ENCODE results near the gene PDE2A.
A peak's percentile ranks its signal among the peaks of the same experiment; 100 is the strongest.

The PDE2A gene

DNA sequence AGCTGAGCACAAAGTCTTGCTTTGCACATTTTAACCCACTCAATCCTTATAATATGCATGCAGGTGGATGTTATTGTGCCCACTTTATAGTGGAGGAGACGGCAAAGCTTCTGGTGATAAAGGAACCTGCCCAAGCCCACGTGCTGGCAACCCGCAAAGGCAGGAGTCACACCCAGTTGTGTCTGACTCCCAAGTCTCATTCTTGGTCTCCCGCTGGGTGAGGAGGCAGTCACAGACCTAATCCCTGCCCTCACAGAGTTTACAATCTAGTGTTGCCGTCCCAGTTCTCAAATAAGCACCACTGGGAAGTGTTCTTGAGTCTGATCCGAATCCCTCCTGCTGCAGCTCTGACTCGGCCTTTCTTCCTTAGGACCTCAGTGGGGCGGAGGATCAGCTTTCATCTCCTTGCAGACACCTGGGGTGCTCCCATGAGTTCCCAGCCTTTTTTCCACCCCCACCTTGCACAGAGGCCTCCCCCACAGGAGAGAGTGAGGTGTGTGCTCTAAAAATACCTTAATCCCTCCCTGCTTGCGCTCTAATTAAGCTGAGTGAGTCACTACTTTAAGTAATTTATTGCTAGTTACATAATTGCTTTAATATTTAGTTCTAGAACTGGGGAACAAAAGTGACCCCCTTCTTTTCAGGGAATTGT is 15.1 kb downstream of the PDE2A start:
- DNase-seq (ENCODE audit: low read depth) = no peak

DNA sequence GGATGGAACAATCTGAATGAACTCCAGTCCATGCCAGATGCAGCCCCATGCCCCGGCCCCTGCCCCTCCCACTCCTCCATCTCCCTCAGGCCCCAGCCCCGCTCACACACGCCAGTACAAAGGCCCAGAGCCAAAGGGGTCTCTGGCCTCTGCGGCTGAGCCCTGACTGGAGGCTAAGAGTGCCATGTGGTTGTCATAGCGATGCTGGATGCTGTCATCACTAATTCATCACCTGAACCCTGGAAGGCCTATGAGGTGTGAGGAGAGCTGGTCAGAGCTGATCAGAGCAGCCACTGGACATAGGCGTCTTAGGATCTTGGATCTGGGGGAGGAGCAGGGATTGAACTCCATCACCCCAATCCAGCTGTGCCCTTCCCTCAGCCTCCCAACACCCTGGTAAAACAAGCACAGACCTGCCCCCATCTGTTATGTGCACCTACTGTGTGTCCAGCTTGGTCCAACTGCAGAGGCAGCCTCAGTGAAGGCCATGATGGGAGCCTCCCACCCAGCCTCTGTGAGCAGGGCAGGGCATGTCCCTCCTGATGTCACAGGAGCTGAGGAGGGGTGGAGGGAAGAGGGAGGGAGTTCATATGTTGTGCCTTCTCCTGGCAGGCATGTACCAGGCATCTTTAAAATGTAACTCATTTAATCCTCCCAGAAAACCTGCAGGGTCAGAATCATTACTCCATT is 16.7 kb downstream of the PDE2A start:
- DNase-seq (ENCODE audit: low read depth) = no peak

DNA sequence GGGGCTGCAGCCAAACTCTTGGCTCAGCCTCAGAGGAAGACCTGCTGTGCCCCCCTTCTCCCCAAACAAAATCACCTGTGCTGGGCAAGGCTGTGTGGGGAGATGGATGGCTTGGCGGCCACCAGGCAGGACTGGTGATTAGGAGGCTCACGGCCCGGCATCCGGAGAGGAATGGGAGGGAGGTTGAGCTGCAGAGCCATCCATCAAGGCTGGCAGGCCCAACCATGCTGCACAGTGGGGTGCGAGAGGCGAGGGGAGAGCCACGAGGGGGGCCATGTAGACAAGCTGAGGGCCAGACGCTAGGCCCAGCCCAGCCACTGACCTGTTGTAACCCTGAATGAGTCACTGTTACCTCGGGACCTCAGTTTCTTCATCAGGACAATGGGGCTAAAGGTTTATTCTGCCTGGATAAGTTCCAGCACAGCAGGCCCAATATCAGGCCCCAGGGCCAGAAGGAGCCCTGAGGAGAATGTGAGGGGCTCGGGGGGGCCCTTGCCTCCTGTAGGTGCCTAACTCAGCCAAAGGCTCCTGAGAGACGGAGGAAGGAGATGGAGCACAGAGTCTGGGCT is 18.2 kb downstream of the PDE2A start:
- no peak for DNase-seq (ENCODE audit: low read depth)

DNA sequence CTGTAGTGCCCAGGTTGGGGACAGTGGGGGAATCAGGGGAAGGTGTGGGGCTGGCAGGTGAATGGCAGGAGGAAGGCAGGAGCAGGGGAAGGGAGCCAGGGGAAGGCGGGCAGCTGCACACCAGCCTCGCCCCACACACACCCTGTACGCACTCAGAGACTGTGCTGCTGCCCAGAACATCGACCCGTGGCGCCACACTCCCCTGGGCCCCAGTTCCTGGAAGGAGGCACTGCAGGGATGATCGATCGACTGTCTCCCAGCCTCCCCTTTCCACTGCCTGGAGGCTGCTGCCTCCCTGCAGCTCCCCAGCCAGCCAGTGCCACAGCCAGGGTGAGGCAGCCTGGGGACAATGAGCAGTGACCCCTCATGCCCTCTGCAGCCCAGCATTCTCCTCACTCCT is 19.2 kb downstream of the PDE2A start:
- DNase-seq (ENCODE audit: low read depth) = no peak

DNA sequence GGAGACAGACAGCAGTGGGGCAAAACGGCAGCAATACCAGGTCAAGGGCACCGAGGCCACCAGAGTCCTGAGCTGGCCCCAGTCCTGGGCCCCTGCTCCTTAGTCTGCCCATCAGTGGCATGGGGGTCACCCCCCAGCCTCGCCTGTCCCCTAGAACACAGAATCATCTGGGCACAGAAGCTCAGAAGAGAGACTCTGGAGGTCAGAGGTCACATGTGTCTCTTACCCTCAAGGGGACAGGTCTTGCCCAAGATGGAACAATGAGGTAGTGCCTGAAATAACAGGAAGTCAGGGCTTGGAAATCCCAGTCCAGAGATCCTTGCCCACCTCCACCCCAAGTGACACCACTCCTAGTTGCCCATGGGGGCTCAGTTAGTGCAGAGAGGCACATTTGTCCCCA is 20.6 kb downstream of the PDE2A start:
- DNase-seq (ENCODE audit: low read depth) = no peak

DNA sequence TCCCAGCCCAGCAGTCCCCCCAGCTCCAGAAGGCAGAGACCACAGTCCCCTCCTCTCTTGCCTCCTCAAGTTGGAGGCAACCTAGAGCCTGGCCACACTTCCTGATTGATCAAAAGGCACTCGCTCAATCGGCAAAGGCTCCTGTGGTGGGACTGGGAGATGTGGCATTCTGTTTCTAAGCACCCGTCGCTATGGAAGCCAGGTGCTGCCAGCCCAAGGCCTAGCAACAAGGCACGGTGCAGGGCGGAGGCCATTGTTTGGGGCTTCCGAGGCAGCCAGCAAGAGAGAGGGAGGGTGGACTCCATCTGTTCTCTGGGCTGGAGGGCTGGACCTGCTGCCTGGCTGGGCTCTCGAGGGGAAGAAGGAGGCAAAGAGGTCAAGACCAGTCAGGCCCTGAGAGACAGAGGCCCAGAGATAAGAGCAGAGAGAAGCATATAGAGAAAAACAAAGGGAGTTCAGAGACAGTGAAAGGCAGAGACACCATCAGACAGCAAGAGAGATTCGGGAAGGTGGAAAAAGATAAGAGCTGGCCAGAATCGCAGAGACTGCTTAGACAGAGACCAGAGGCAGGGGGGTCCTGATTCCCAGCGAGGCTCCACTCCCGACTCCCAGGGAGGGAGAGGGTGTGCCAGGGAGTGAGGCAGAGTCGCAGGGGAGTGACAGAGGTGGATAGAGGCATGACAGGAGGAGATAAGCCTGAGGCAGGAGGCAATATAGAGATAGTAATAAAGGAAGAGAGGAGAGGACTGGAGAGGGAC is 21.2 kb downstream of the PDE2A start:
- DNase-seq (ENCODE audit: low read depth) = no peak

DNA sequence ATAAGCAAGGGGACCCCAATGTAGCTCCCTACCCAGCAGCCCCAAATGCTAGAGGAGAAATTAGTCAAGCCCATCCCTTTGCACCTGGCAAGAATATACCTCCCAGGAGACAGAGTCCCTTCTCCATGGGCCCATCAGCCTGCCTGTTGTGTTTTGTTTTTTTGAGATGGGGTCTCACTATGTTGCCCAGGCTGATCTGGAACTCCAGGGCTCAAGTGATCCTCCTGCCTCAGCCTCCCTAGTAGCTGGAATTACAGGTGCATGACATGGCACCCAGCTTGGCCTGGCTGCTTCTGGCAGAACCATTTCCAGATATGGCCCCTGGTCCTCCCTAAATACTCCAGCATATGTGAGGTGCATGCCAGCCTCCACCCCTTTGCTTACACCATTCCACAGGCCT is 22.1 kb downstream of the PDE2A start:
- no peak for DNase-seq (ENCODE audit: low read depth)

DNA sequence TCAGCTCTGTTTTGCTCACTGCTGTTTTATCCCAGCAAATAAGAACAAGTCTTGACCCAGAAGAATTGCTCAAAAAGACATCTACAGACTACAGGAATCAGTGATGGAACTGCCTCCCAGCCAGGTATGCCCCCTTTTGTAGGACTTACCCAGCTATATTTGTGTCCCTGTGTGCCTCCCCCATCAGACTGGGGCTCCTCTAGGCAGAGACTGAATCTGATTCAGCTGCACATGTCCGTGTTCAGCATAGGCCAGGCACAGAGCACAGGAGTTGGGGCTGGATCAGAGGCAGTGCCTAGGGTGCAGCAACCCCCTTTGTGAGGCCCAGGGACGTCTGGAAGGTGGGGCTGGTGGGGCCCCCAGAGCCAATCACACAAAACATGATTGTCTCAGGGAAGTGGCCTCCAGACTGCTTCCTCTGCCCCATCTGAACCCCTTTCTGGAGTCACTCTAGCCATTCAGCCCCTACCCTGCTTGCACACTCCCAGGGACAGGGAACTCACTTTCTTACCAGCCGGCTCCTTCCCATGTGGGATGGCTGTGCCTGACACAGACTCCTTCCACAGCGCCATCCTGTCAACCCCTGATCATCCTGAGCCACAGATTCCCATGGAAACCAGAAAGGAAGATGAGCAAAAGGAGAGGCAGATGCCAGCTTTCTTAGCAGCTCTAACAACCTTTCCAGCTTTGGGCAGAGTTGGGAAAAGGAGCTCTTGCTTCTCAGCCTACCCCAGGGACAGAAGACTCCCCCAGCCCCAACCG is 24.8 kb downstream of the PDE2A start:
- DNase-seq (ENCODE audit: low read depth) = no peak

DNA sequence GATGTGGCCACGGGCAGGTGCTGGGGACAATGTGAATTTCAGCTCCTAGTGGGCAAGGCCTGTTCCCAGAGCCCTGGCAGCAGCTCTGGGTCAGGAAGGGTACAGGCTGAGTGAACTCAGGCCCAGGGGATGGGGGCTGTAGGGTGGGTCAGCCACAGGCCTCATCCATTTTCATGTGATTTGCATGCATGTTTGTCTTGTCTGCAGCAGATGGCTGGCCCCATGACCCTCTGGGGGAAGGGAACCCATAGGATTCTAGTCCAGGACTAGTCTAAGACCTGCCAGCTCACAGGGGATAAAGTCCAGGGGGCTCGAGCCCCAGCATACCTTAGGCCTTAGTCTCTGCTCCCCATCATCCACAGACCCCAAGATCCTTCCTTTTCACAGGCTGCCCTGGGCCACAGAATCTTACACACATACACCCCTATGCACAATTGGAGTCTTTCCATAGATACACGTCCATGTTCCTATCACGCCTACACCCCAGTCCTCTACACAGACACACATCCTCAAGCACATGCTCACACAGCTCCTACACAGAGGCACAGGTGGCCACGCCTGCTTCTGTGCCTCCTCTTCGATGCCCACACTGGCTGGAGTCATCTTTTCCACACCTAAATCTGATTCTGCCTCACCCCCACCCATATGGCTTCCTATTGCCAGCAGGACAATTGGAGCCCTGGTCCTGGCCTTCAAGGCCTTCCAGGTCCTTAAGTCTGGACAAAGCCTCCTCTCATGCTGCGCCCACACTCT is 25.7 kb downstream of the PDE2A start:
- DNase-seq (ENCODE audit: low read depth) = no peak

DNA sequence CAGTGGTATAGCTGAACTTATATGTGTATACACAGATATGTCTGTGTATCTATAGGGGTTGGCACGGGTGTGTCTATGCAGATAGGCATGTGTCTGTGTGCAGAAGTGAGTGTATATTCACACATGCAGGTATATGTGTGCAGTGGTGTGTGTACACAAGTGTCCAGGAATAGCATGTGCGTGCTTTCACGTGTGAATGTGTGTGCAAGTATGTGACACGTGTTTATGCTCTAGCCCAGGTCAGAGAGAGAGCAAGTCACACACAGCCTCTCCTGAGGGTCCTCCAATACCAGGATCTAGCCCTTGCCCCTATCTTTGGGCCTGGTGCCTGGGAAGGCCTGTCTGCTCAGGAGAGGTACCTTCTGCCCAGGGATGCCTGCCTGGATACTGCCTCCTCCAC is 26.3 kb downstream of the PDE2A start:
- DNase-seq (ENCODE audit: low read depth) = no peak

DNA sequence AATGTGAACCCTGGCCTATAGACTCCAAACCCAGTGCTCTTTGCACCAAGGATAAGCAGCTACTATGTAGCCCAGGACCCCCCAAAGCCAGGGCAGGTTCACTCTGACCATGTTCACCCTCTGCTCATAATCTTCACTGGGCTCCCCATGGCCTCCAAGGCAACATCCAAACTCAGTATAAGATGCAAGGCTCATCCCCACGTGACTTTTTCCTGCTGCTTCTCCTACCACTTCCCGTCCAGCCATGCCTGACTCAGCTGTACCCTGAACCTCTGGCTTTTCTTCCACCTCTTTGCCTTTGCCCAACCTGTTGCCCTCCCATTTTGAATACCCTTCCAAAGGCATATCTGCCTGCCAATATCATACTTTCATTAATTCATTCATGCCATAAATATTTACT is 27.8 kb downstream of the PDE2A start:
- DNase-seq (ENCODE audit: low read depth) = no peak

DNA sequence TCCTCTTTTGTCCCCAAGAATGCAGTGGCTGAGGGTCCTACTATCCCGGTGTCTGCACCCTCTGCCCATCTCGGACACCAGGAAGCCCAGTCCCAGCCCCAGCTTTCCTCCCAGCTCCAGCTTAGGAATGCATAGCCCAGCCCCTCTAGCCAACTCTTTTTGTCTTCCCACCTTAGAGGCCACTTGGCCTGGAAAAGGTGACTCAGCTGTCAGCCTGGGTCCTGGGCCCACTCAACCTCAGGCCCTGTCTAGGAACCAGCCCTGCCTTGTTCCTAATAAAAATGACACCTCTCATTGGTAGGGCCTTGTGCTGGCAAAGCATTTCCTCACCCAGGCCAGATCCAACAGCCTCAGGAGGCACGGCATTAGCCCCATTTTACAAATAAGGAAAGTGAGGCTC is 28.2 kb downstream of the PDE2A start:
- no peak for DNase-seq (ENCODE audit: low read depth)

DNA sequence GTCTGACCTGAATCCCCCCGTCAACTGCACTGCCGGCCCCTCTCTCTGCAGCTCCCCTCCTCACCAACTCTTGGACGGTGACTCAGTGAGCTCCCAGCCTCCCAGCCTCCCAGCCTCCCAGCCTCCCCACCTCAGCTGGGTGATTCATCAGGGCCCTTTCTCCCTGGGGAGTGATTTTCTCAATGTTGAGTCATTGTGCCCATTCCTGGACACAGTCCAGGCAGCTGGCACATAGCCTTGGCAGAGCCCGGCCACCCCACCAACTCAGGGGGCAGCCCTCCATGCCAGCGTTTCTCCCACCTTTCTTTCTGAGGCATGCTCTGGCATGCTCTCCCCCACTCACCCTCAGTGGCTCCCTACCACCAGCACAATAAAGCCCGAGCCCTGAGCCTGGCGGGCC is 30.7 kb downstream of the PDE2A start:
- no peak for DNase-seq (ENCODE audit: low read depth)

DNA sequence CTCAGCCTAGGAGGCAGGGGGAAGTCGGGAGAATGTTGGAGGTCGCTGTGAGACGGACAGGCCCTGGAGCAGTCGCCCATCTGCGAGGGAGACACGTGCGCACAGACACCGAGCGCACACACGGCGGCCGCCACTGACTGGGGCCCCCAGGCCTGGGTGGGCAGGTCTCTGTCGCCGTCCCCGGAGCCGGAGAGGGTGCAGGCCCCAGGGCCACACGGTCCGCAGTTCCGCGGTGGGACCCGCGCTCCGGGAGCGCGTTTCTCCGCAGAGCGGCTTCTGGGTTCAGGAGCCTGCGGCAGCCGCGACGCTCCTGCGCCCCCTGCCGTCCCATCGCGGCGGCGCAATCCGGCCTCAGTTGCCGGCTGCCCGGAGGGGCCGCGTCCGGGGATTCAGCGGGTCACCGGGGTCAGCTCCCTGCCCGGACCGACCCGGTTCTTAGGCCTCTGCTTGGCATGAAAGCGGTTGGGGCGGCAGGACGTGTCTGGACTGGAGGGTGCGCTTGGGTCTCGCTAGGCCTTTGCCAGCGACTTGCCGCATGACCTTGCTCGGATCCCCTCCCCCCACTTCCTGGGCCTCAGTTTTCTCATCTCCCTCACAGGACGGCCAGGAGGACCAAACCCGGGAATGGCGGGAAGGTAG is 31.2 kb downstream of the PDE2A start:
- DNase-seq (ENCODE audit: low read depth) = peak; percentile 11

DNA sequence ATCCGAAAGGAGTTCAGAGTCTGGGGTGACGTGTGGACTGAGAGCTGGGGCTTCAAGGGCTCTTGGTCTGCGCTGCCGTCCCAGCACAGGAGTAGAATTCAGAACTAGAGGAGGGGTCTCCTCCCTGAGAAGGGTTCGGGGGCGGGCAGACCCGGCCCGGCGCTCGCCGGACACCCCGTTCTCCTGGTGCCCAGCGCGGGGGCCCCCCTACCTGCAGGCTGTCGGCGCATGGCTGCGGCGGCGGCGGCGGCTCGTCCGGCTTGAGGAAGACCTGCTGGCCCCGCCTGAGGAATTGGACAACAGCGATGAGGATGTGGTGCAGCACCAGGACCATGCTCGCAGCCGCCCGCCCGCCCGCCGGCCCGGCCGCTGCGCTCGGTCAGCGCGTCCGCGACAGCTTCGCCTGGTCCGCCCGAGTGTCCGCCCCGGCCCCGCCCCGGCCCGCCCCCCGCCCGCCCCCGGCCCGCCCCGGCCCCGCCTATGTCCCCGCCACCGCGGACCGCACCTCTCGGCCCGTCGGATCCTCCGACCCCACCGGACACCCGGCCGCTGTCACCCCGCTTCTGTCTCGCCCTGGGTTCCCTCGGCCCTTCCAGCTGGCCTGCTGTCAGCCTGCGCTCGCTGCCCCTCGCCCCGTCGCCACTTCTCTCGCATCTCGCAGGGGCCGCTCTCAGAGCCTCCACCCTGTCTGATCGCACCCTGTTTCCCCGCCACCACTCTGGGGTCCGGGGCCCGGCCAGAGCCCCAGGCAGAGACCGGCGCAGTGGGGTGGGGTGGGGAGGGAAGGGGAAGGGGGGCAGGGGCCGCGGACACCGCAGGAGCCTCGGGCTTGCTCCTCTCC is 32.0 kb downstream of the PDE2A start:
- no peak for DNase-seq (ENCODE audit: low read depth)

DNA sequence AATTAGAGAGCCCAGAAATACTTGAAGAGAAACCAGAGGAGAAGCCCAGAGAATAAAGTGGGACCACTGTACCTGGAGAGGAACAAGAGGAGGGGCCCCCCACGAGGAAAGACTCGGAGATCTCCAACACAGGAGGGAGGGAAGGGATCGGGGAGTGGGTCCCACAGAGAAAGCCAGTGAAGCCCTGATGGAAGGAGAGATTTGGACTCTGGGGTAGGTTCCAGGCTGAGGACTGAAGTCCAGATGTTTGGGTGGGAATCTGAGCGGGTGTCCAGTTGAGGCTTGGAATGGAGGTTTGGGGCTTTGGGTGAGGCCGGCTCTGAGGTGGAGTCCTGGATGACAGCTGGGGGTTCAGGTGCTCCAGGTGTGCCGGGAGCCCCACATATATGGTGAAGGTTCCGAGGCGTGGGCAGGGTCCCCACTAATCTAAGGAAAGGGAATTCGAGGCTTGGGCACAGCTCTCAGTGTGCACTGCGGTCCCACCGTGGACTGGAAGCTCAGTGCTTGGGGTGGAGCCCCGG is 32.6 kb downstream of the PDE2A start:
- DNase-seq (ENCODE audit: low read depth) = no peak

DNA sequence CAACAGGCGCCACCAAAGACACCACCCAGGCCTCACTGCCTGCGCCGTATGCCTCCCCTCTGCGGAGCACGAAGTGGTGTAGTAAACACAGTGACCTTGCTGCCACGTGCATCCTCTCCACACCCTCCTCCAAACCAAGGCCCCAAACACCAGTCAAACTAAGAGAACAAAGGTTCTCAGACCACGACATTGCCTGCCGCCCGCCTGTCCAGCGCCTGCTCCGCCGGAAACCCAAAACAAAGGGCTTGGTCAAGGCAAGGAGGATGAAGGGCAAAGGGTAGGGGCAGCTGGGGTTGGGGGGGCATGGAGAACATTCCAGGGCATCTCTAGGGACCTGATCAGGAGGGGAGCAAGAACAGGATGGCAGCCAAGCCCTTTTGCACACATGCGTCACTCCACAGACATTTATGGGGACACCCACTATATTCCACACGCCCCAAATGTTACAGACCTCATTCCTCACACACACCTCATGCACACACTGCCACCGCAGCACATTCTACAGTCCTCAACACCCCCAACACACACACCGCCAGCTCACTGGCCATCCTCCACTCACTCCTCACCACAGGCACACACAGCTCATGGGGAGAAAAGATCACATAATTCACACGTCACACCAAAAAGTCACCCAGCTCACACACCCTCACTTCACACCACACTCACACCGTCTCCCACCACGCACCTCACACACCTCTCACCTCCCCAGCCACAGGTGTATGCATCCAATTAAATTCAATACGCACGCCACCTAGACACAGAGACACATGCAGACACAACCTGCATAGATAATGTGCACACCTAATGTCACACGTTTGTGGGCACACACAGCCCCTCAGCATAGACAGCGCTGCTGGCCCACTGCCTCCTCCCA is 34.5 kb downstream of the PDE2A start:
- DNase-seq (ENCODE audit: low read depth) = no peak

DNA sequence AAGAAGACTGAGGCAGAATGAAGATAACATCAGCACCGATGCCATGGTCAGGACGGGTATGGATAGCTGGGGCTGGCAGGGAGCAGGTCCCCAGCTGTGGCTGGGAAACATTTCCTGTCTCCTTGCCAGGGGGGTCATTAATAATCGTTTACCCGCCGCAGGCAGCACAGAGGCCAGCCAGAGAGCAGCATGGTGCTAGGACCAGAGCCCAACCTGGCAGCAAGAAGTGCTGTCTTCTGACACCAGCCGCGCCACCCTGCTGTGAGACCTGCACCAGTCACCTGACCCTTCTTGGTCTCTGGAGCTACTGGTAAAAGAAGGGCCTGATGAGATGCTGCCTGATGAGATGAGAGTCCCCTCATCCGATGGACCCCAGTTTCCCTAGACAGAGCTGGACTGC is 36.3 kb downstream of the PDE2A start:
- no peak for DNase-seq (ENCODE audit: low read depth)

DNA sequence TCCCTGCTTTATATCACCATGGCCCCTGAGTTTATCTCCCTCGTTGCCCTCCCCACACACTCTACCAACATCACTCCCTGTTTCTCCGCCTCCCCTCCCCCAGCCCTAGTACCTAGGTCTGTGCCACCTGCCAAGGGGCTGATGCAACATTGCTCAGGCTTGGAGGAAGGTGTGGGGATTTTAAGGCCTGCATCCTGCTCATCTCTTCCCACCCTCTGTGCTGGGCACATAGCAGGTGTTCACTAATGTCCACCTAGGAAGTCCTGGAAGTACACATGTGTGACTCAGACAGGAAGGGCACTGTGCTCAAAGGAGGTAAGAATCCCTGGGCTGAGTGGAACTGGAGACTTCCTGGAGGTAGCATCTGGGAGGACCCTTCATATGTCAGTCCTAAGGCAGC is 37.0 kb downstream of the PDE2A start:
- no peak for DNase-seq (ENCODE audit: low read depth)
